NCI-H460 (cell line): ENCODE results near the gene SLC2A2. TPM values are rescaled to one million over a fixed set of nuclear protein-coding genes. Genes with fewer than 3 reads are reported as not detected.

Experiments
- DNase-seq: peaks from one replicate; pipeline ENCODE4 v3.0.0-alpha.2; 2016; ENCODE audit warnings: low read depth; ENCODE audit errors: extremely low read depth
- total RNA-seq: library from RNA; depleted of rRNA; stranded (reverse); fragments of >200 nt; shearing (Covaris generic); gene quantifications from 2 replicates; pipeline ENCODE4 v1.2.3, GENCODE V29; 2014

Gene SLC2A2
- total RNA-seq, 1 experiment from 2014 or later, result not detected

- DNase-seq, result no peak
Measured at GRCh38 chr3:171038342-171038741, 11.8 kb upstream of the SLC2A2 start.

GRCh38 chr3:171028779-171029232 lies 2.3 kb upstream of the SLC2A2 start:
- DNase-seq, result no peak

- no peak for DNase-seq
Measured at GRCh38 chr3:171028025-171028778, 1.7 kb upstream of the SLC2A2 start.

- DNase-seq, result no peak
Measured at GRCh38 chr3:171023566-171023965, 3.0 kb downstream of the SLC2A2 start.

- no peak for DNase-seq
Measured at GRCh38 chr3:171021377-171021776, 5.1 kb downstream of the SLC2A2 start.

- DNase-seq, result no peak
Measured at GRCh38 chr3:171018156-171018935, 8.2 kb downstream of the SLC2A2 start.

- no peak for DNase-seq
Measured at GRCh38 chr3:171013822-171014748, 12.4 kb downstream of the SLC2A2 start.

GRCh38 chr3:171011873-171012336 lies 14.6 kb downstream of the SLC2A2 start:
- no peak for DNase-seq

GRCh38 chr3:171011109-171011872 lies 15.2 kb downstream of the SLC2A2 start:
- DNase-seq, result no peak

GRCh38 chr3:171007316-171007715 lies 19.2 kb downstream of the SLC2A2 start:
- DNase-seq, result no peak

- DNase-seq, result no peak
Measured at GRCh38 chr3:171005648-171006047, 20.9 kb downstream of the SLC2A2 start.

GRCh38 chr3:171001957-171002694 lies 24.4 kb downstream of the SLC2A2 start:
- DNase-seq, result peak; percentile 34

- DNase-seq, result no peak
Measured at GRCh38 chr3:171001250-171001893, 25.1 kb downstream of the SLC2A2 start.

GRCh38 chr3:171000281-171000680 lies 26.2 kb downstream of the SLC2A2 start:
- no peak for DNase-seq

- DNase-seq, result no peak
Measured at GRCh38 chr3:170999737-171000242, 26.7 kb downstream of the SLC2A2 start.

GRCh38 chr3:170997961-170998913 lies 28.3 kb downstream of the SLC2A2 start:
- no peak for DNase-seq

- no peak for DNase-seq
Measured at GRCh38 chr3:170992854-170993253, 33.7 kb downstream of the SLC2A2 start.
